GM11168 (cell line): ENCODE data around the gene ZNF222.

Experiments used
- in situ Hi-C: fragments of 300-500 bp; cut with MboI; formaldehyde crosslinking; loops from one replicate; pipeline ENCODE4 v1.12.0; 2022; ENCODE audit warnings: low sequenced_read_pairs; ENCODE audit not compliant: unreplicated experiment

ZNF222 gene

GRCh38 chr19:44025217-44025936 is at the start of gene ZNF222:
TSS of gene ZNF222 (plus strand) at chr19:44025379. CDS start at chr19:44025437, 58 bp downstream.
- in situ Hi-C loops = no loop called here

- in situ Hi-C loops = no loop called here
Measured at GRCh38 chr19:43976732-43977131, 48.4 kb upstream of the ZNF222 start.

- in situ Hi-C loops = no loop called here
Measured at GRCh38 chr19:43983544-43983911, 41.7 kb upstream of the ZNF222 start.

- in situ Hi-C loops = no loop called here
Measured at GRCh38 chr19:43983912-43984686, 41.1 kb upstream of the ZNF222 start, which contains the start of gene ZNF155. TSS of gene ZNF155 (plus strand) at chr19:43984188. CDS start at chr19:43988544, 4,356 bp downstream.

GRCh38 chr19:43984687-43985000 is 40.5 kb upstream of the ZNF222 start:
- in situ Hi-C loops = no loop called here

GRCh38 chr19:43997631-43998290 is 27.4 kb upstream of the ZNF222 start:
- in situ Hi-C loops = no loop called here

- in situ Hi-C loops = no loop called here
Measured at GRCh38 chr19:44002212-44002565, 23.0 kb upstream of the ZNF222 start.

GRCh38 chr19:44002566-44003460 is 22.4 kb upstream of the ZNF222 start, which contains the start of gene ZNF230:
TSS of gene ZNF230 (plus strand) at chr19:44002957. CDS start at chr19:44007079, 4,122 bp downstream.
- in situ Hi-C loops = no loop called here

- in situ Hi-C loops = no loop called here
Measured at GRCh38 chr19:44003461-44004009, 21.6 kb upstream of the ZNF222 start.

GRCh38 chr19:44005973-44006372 is 19.2 kb upstream of the ZNF222 start:
- in situ Hi-C loops = no loop called here

- in situ Hi-C loops = no loop called here
Measured at GRCh38 chr19:44007473-44007872, 17.7 kb upstream of the ZNF222 start.

- in situ Hi-C loops = no loop called here
Measured at GRCh38 chr19:44010468-44010867, 14.7 kb upstream of the ZNF222 start.

GRCh38 chr19:44019498-44019897 is 5.7 kb upstream of the ZNF222 start:
- in situ Hi-C loops = no loop called here

GRCh38 chr19:44021221-44021620 is 4.0 kb upstream of the ZNF222 start:
- in situ Hi-C loops = no loop called here

- in situ Hi-C loops = no loop called here
Measured at GRCh38 chr19:44024900-44025216, 321 bp upstream of the ZNF222 start.

- in situ Hi-C loops = no loop called here
Measured at GRCh38 chr19:44026622-44027021, 1.4 kb downstream of the ZNF222 start.

GRCh38 chr19:44032001-44032610 is 6.9 kb downstream of the ZNF222 start:
- in situ Hi-C loops = no loop called here

GRCh38 chr19:44042147-44042546 is 17.0 kb downstream of the ZNF222 start:
- in situ Hi-C loops = no loop called here

- in situ Hi-C loops = no loop called here
Measured at GRCh38 chr19:44050740-44051649, 25.8 kb downstream of the ZNF222 start.
